Subcutaneous abdominal adipose tissue (tissue), 5 donors: ENCODE measurements around the gene RANBP9.

Source experiments
- H3K27ac ChIP-seq: one replicate; pipeline ENCODE4 v1.7.0; 2013; ENCODE audit warnings: low read depth, mild to moderate bottlenecking, inconsistent platforms, low read length, moderate library complexity
- H3K27me3 ChIP-seq, 5 donors: one replicate each; pipeline ENCODE4 v1.7.0; 2013; ENCODE audit warnings: low read length in 5 of 5, inconsistent platforms in 1 of 5; ENCODE audit not compliant: control insufficient read depth in 5 of 5, insufficient read depth in 4 of 5
- H3K36me3 ChIP-seq, 5 donors: one replicate each; pipeline ENCODE4 v1.7.0; 2013; ENCODE audit warnings: low read length in 5 of 5; ENCODE audit not compliant: control insufficient read depth in 5 of 5, insufficient read depth in 5 of 5
- H3K4me1 ChIP-seq, 5 donors: one replicate each; pipeline ENCODE4 v1.7.0; 2013; ENCODE audit warnings: low read length in 5 of 5, mild to moderate bottlenecking in 3 of 5, moderate library complexity in 1 of 5; ENCODE audit not compliant: control insufficient read depth in 5 of 5, insufficient read depth in 5 of 5
- H3K4me3 ChIP-seq, 5 donors: one replicate each; pipeline ENCODE4 v1.7.0; 2013; ENCODE audit warnings: low read length in 5 of 5, low read depth in 1 of 5
- H3K9ac ChIP-seq, 5 donors: one replicate each; pipeline ENCODE4 v1.7.0; 2013; ENCODE audit warnings: low read length in 5 of 5, mild to moderate bottlenecking in 4 of 5, moderate library complexity in 3 of 5
- H3K9me3 ChIP-seq, 5 donors: one replicate each; pipeline ENCODE4 v1.7.0; 2013; ENCODE audit warnings: low read length in 5 of 5; ENCODE audit not compliant: control insufficient read depth in 5 of 5
- donor health status: healthy.
- donor health status: healthy.
- donor health status: healthy.
- donor health status: healthy.
- donor health status: healthy.

The RANBP9 gene

GRCh38 chr6:13593720-13594119 is 117.9 kb downstream of the RANBP9 start:
- Histone ChIP-seq H3K9me3 (no peaks in the 10 kb centered on the region), H3K4me3 (no peak overlapping the region), H3K9ac (no peak overlapping the region), H3K4me1 (no peaks in the 10 kb centered on the region), H3K27ac (no peak overlapping the region), H3K36me3 (peaks cover 10 to 74% (median 51%) of the 10 kb centered on the region in 5 donors), H3K27me3 (no peaks in the 10 kb centered on the region)

DNA sequence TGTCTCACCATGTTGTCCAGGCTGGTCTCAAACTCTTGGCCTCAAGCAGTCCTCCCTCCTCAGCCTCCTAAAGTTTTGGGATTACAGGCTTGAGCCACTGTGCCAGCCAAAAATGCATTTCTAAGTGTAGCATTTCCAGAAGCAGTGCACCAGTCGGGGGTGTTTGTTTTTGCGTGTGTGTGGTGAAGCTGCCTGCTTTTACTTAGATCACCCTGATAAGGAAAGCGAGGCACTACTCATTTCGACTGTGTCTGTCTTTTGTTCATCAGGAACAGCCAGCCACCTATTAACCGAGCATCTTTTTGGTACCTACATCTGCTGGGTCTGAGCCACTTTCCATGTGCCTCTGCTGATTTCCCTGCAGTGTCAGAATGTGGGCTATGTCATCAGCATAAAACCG is 118.5 kb downstream of the RANBP9 start:
- H3K9me3 ChIP-seq, result no peaks in the 10 kb centered on the region
- H3K27ac ChIP-seq, result no peak overlapping the region
- H3K9ac ChIP-seq, result no peak overlapping the region
- H3K36me3 ChIP-seq, result peaks cover 13 to 71% (median 51%) of the 10 kb centered on the region in 5 donors
- H3K4me1 ChIP-seq, result no peaks in the 10 kb centered on the region
- no peak overlapping the region for H3K4me3 ChIP-seq
- H3K27me3 ChIP-seq, result no peaks in the 10 kb centered on the region

GRCh38 chr6:13591205-13591921 is 120.3 kb downstream of the RANBP9 start:
- no peaks in the 10 kb centered on the region for H3K9me3 ChIP-seq
- peaks cover 0 to 5% (median 0%) of the 10 kb centered on the region in 5 donors for H3K4me1 ChIP-seq
- H3K9ac ChIP-seq, result no peak overlapping the region
- peaks cover 4 to 74% (median 56%) of the 10 kb centered on the region in 5 donors for H3K36me3 ChIP-seq
- no peak overlapping the region for H3K4me3 ChIP-seq
- no peak overlapping the region for H3K27ac ChIP-seq
- no peaks in the 10 kb centered on the region for H3K27me3 ChIP-seq

- peaks cover 0 to 5% (median 0%) of the 10 kb centered on the region in 5 donors for H3K4me1 ChIP-seq
- peaks cover 4 to 68% (median 56%) of the 10 kb centered on the region in 5 donors for H3K36me3 ChIP-seq
- H3K27me3 ChIP-seq, result no peaks in the 10 kb centered on the region
- H3K9me3 ChIP-seq, result no peaks in the 10 kb centered on the region
- no peak overlapping the region for H3K27ac ChIP-seq
- H3K4me3 ChIP-seq, result no peak overlapping the region
- no peak overlapping the region for H3K9ac ChIP-seq
Observed at GRCh38 chr6:13590574-13591153, 121.0 kb downstream of the RANBP9 start.

- H3K36me3 ChIP-seq, result peaks cover 4 to 61% (median 51%) of the 10 kb centered on the region in 5 donors
Observed at GRCh38 chr6:13589801-13590200, 121.8 kb downstream of the RANBP9 start.

DNA sequence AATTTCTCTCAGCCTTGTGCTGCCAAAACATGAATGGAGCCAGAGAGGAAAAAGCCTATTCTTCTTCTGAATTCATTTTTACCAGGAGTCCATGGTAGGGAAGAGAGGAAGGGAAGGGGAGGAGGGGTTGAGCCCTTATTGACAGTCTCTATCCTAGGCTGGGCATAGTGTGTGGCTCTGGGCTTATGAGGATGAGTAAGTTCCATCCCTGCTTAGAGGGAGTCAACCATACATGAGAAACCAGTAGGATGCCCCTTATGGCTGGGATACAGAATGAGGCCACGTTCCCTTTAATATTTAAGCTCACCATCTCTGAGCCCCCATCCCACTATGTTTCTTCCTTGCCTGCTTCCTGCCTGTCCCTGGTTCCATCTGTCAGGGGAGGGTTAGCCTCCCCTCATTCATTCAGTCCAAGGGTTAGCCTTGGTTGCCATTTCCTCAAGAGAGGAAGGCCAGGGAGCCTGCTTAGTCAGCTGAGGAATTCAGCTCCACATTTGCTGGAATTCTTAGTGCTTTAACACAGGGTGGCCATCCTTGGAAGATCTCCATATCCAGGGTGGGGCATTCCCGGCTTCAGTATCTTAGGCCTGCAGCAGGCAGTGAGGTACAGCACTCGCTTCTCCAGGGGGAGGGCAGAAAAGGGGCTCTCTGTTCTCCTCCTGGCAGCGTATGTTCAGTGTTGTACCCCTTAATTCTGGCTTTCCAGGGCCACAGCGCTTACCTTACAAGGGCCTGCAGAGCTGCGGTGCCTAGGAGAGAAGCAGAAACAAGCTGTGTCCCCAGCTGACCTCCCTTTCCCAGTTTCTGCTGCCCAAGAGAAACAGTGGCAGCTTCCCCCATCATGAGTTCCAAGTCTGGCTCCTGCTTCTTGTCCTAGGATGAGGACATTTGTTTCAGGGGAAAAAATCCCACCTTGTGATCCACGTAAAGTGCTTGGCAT is 124.8 kb downstream of the RANBP9 start:
- no peak overlapping the region for H3K27ac ChIP-seq

More at GRCh38 chr6:13589801-13590200, 121.8 kb downstream of the RANBP9 start:
- no peak overlapping the region for H3K4me3 ChIP-seq
- H3K9me3 ChIP-seq, result no peaks in the 10 kb centered on the region
- peaks cover 0 to 5% (median 0%) of the 10 kb centered on the region in 5 donors for H3K4me1 ChIP-seq
- no peaks in the 10 kb centered on the region for H3K27me3 ChIP-seq
- no peak overlapping the region for H3K9ac ChIP-seq
- H3K27ac ChIP-seq, result no peak overlapping the region

DNA sequence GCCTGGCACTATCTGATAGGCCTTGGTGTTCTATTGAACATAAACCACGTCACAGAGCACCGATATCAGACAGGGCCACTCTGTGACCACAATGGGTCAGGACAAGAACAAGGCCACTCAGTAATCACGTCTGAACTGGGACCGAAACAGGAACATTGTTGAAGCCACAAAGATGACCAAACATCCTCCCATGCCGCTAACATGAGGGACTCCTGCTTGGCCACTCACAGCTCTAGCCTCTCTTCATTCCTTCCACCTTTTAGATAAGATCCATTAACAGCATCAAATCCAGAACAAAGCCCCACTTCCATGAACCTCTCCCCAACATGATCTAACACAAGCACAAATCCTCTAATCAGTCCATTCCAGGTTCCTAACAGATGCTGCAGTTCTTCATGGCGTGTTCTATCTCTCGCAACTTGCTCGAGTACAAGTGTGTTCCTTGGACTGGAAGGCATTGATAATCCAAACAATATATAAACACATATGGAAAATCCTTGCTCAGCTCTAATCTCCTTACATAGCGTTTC is 129.9 kb downstream of the RANBP9 start:
- Histone ChIP-seq H3K4me1 (peaks cover 0 to 1% (median 0%) of the 10 kb centered on the region in 5 donors), H3K27ac (no peak overlapping the region), H3K4me3 (no peak overlapping the region), H3K9ac (no peak overlapping the region), H3K27me3 (no peaks in the 10 kb centered on the region), H3K36me3 (peaks cover 8 to 24% (median 15%) of the 10 kb centered on the region in 5 donors), H3K9me3 (no peaks in the 10 kb centered on the region)

More for the DNA sequence above, 124.8 kb downstream of the RANBP9 start:
- Histone ChIP-seq H3K27me3 (no peaks in the 10 kb centered on the region), H3K4me3 (no peak overlapping the region), H3K9me3 (no peaks in the 10 kb centered on the region), H3K36me3 (peaks cover 7 to 49% (median 36%) of the 10 kb centered on the region in 5 donors), H3K9ac (no peak overlapping the region), H3K4me1 (peaks cover 0 to 5% (median 0%) of the 10 kb centered on the region in 5 donors)

- Histone ChIP-seq H3K27me3 (no peaks in the 10 kb centered on the region), H3K4me3 (no peak overlapping the region), H3K27ac (no peak overlapping the region)
Observed at GRCh38 chr6:13579911-13580310, 131.7 kb downstream of the RANBP9 start.

DNA sequence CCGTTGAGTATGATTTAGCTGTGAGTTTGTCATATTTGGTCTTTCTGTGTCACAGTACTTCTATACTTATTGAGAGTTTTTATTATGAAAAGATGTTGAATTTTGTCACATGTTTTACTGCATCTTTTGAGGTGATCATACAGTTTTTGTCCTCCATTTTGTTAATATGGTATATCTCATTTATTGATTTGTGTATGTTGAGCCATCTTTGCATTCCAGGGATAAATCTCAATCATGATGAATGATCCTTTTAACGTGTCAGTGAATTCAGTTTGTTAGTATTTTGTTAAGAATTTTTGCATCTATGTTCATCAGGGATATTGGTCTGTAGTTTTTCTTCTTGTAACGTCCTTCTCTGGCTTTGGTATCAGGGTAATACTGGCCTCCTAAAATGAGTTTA is 133.7 kb downstream of the RANBP9 start:
- Histone ChIP-seq H3K4me1 (peaks cover 0 to 16% (median 12%) of the 10 kb centered on the region in 5 donors), H3K9me3 (no peaks in the 10 kb centered on the region), H3K4me3 (no peak overlapping the region), H3K27me3 (no peaks in the 10 kb centered on the region), H3K27ac (no peak overlapping the region), H3K9ac (no peak overlapping the region), H3K36me3 (peaks cover 4 to 14% (median 9%) of the 10 kb centered on the region in 5 donors)

More at GRCh38 chr6:13579911-13580310, 131.7 kb downstream of the RANBP9 start:
- Histone ChIP-seq H3K9ac (peak overlapping the region in 1 of 5 donors; percentile 13), H3K9me3 (no peaks in the 10 kb centered on the region), H3K4me1 (peaks cover 0 to 4% (median 3%) of the 10 kb centered on the region in 5 donors), H3K36me3 (peaks cover 8 to 22% (median 14%) of the 10 kb centered on the region in 5 donors)
